Motor neuron (in vitro differentiated cells): ENCODE results near the gene NFIB. TPM values are rescaled to one million over a fixed set of nuclear protein-coding genes. Genes with fewer than 3 reads are reported as not detected.

Experiments used
- ATAC-seq, 8 experiments: fragments of 200-7000 bp; cut with Tn5 transposase; replicated peaks in 6 of 8; 2 replicates each; pipeline ENCODE4 v1.8.0; 2021; ENCODE audit warnings: mild to moderate bottlenecking in 8 of 8, moderate library complexity in 8 of 8
- H3K27ac ChIP-seq, 2 donors: fragments of 250-450 bp; sonication (Bioruptor Pico); 2 replicates each; pipeline ENCODE4 v1.9.0; 2021; ENCODE audit warnings: antibody characterized with exemption in 2 of 2, mild to moderate bottlenecking in 2 of 2, moderate library complexity in 1 of 2
- H3K4me1 ChIP-seq, 2 donors: fragments of 250-450 bp; sonication (Bioruptor Pico); replicated peaks in 1 of 2; 2 replicates each; pipeline ENCODE4 v1.6.1; 2021; ENCODE audit warnings: antibody characterized with exemption in 2 of 2, mild to moderate bottlenecking in 2 of 2, moderate library complexity in 1 of 2
- H3K4me3 ChIP-seq, 5 donors: fragments of 250-450 bp; sonication (Bioruptor Pico); 2 replicates each; pipeline ENCODE4 v1.9.0; 2021; ENCODE audit warnings: antibody characterized with exemption in 5 of 5, mild to moderate bottlenecking in 5 of 5, moderate library complexity in 4 of 5
- WGBS, 10 experiments: fragments of 450-650 bp; shearing (Covaris generic); methylation state at CpG; one replicate each; pipeline ENCODE4 v1.0.0; 2022; 5-methylcytosine and 5-hydroxymethylcytosine counted together
- in situ Hi-C, 9 experiments: fragments of 400-800 bp; cut with MboI; loops; one replicate each; pipeline ENCODE4 v1.15.0; 2021; ENCODE audit warnings: low sequenced_read_pairs in 9 of 9, low pct_unique_long_range_greater_than_20kb in 2 of 9; ENCODE audit not compliant: unreplicated experiment in 9 of 9
- total RNA-seq, 8 experiments: library from RNA; unstranded; fragments of 300-600 nt; gene quantifications; 2 replicates each; pipeline versions ENCODE4 v1.2.3 to v1.2.4, GENCODE V29; 2022

The NFIB gene
- total RNA-seq, 8 experiments from 2014 or later: 0.67 to 112 (median 13.0) TPM

- ATAC-seq: no peak
- no peak overlapping the region for H3K4me3 ChIP-seq
- H3K4me1 ChIP-seq: no peaks in the 10 kb centered on the region
- no peak overlapping the region for H3K27ac ChIP-seq
- in situ Hi-C loops: no loop called here
Observed at GRCh38 chr9:14107495-14107894, 206.4 kb downstream of the NFIB start.

- 48 to 100% (median 72%) methylated on average over 1 to 2 of the region's 2 CpGs; no CpG with 5 or more reads in 1 of the 10 experiments for WGBS, 10 experiments
- in situ Hi-C loops: no loop called here
Observed at GRCh38 chr9:14106699-14107098, 207.2 kb downstream of the NFIB start.

DNA sequence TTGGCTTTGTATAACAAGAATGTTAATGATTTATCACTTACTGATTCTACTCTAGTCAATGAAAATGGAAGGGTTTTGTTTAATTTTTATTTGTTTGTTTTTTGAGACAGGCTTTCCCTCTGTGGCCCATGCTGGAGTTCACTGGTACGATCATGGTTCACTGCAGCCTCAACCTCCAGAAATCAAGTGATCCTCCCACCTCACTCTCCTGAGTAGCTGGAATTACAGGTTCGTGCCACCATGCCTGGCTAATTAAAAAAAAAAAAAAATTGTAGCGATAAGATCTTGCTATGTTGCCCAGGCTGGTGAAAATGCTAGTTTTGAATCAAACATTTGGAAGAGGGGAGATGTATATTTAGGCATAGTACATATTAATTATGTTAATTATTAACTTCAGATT, 209.4 kb downstream of the NFIB start:
- in situ Hi-C loops: no loop called here
- ATAC-seq: no peak
- Histone ChIP-seq H3K4me1 (no peaks in the 10 kb centered on the region), H3K27ac (no peak overlapping the region), H3K4me3 (no peak overlapping the region)
- 58 to 96% (median 89%) methylated on average over 2 to 3 of the region's 3 CpGs for whole genome bisulfite sequencing, 10 experiments

More at GRCh38 chr9:14106699-14107098, 207.2 kb downstream of the NFIB start:
- peak in 1 of 8 experiments; percentile 27 for ATAC-seq
- H3K4me1 ChIP-seq: no peaks in the 10 kb centered on the region
- H3K27ac ChIP-seq: no peak overlapping the region
- no peak overlapping the region for H3K4me3 ChIP-seq

DNA sequence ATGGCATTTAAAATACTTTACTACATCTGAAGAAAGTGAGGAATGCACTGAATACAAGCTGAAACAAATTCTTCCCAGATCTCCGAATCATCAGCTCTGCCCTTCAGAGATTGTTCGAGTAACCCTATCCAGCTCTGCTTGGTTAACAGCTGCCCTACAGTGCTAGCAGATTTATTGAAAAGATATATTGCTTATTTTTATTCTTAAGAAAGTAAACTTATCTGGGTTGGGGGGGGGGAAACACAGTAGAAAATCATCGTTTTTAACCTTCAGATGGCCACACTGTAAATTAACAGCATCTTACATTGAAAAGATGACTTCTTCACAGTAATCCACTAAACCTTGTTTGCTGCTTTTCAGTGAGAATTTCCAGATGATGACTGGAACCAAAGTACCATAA, 210.8 kb downstream of the NFIB start:
- Histone ChIP-seq H3K27ac (no peak overlapping the region), H3K4me3 (no peak overlapping the region), H3K4me1 (peaks cover 0 to 6% of the 10 kb centered on the region in 2 donors)
- in situ Hi-C loops: no loop called here
- no peak for ATAC-seq
- WGBS, 10 experiments: 32 to 100% (median 63%) methylated on average over 1 to 3 of the region's 3 CpGs; no CpG with 5 or more reads in 2 of the 10 experiments

DNA sequence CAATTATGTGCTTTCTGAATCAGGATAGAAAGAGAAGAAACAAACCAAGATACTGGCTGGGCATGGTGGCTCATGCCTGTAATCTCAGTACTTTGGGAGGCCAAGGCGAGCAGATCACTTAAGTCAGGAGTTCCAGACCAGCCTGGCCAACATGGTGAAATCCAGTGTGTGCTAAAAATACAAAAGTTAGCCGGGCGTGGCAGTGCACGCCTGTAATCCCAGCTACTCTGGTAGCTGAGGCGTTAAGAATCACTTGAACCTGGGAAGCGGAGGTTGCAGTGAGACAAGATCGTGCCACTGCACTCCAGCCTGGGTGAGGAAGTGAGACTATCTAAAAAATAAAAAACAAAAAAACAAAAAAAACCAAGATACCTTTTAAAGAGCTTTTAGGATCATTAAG, 214.2 kb downstream of the NFIB start:
- WGBS, 10 experiments: 66 to 100% (median 96%) methylated on average over 2 to 7 of the region's 7 CpGs; no CpG with 5 or more reads in 1 of the 10 experiments
- no peak overlapping the region for H3K27ac ChIP-seq
- no peak for ATAC-seq
- in situ Hi-C loops: no loop called here
- no peak overlapping the region for H3K4me3 ChIP-seq
- H3K4me1 ChIP-seq: peaks cover 8 to 28% of the 10 kb centered on the region in 2 donors

GRCh38 chr9:14098486-14099180, 215.3 kb downstream of the NFIB start:
- Histone ChIP-seq H3K4me1 (peaks cover 8 to 28% of the 10 kb centered on the region in 2 donors), H3K27ac (no peak overlapping the region), H3K4me3 (no peak overlapping the region)
- 29 to 100% (median 73%) methylated on average over 1 to 3 of the region's 3 CpGs; no CpG with 5 or more reads in 1 of the 10 experiments for WGBS, 10 experiments
- ATAC-seq: peak in 2 of 8 experiments; percentile 48 to 70
- in situ Hi-C loops: no loop called here

DNA sequence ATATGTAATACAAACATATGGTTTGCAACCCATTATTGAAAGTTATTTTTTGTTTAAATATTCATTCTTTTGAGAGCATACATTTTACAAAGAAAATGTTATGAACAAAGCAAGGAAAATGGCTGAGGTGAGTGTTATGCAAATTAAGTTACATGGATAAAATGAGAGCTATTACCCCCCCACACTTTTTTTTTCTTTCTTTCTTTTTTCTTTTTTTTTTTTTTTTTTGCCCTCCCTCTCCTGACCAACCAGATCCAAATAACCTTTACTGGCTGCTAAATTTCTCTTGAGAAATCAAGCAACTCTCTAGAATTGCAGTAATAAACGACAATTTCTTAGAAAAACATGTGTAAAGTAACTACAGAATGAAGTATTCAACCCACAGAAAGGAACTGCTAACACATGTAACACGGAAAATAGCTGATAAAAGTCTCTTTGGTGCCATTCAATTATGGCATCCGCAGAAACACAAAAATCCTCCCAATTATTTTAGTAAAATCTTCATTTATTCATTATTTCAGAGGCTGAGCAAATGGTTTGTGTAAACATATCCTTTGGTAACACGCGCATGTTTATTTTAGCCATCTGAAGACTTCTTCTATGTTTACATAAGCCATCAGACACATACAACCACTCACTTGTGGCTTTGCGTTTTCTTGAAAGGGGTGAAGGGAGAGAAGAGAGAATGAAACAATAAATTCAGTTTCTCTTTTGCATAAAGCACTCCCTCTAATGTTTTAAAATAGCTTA, 216.1 kb downstream of the NFIB start:
- 35 to 100% (median 79%) methylated on average over 3 to 6 of the region's 6 CpGs for WGBS, 10 experiments
- ATAC-seq: peak in 2 of 8 experiments; percentile 17 to 34
- in situ Hi-C loops: no loop called here

DNA sequence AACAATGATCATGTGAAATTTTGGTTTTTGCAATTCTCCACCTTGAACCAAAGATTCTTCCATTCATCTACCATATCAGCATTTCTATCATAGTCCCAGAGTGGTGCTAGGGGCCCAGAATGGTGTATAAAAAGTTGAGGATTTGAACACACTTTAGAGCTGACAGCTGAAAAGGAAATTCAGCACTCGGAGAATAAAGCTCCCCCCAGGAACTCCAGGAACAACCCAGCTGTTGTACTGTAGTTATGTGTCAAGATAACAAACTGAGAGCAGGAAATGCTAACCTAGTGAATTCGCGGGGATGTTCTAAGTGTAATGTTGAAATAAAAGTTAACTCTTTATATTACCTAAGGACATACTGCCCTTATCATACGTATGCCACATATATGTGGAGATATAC, 216.7 kb downstream of the NFIB start:
- Histone ChIP-seq H3K4me3 (no peak overlapping the region), H3K27ac (no peak overlapping the region), H3K4me1 (peaks cover 8 to 28% of the 10 kb centered on the region in 2 donors)
- WGBS, 10 experiments: 5 to 60% (median 48%) methylated on average over 1 to 4 of the region's 4 CpGs; no CpG with 5 or more reads in 3 of the 10 experiments
- no peak for ATAC-seq
- in situ Hi-C loops: no loop called here

More for the DNA sequence above, 216.1 kb downstream of the NFIB start:
- H3K27ac ChIP-seq: no peak overlapping the region
- no peak overlapping the region for H3K4me3 ChIP-seq
- H3K4me1 ChIP-seq: peaks cover 8 to 28% of the 10 kb centered on the region in 2 donors

- peak overlapping the region in 1 of 5 donors; percentile 1 for H3K4me3 ChIP-seq
- H3K4me1 ChIP-seq: peaks cover 8 to 28% of the 10 kb centered on the region in 2 donors
- no peak overlapping the region for H3K27ac ChIP-seq
- in situ Hi-C loops: no loop called here
- WGBS, 10 experiments: 4 to 69% (median 14%) methylated on average over 3 to 14 of the region's 15 CpGs; no CpG with 5 or more reads in 1 of the 10 experiments
- ATAC-seq: peak in 6 of 8 experiments; percentile 18 to 85 (median 34)
Observed at GRCh38 chr9:14096258-14096922, 217.6 kb downstream of the NFIB start.

- in situ Hi-C loops: no loop called here
- Histone ChIP-seq H3K4me3 (no peak overlapping the region), H3K4me1 (peaks cover 8 to 28% of the 10 kb centered on the region in 2 donors), H3K27ac (no peak overlapping the region)
- ATAC-seq: no peak
Observed at GRCh38 chr9:14095277-14095676, 218.7 kb downstream of the NFIB start.

- Histone ChIP-seq H3K27ac (no peak overlapping the region), H3K4me1 (peaks cover 8 to 28% of the 10 kb centered on the region in 2 donors), H3K4me3 (no peak overlapping the region)
- in situ Hi-C loops: no loop called here
- ATAC-seq: no peak
- WGBS, 10 experiments: 60 to 96% (median 82%) methylated on average over 2 to 5 of the region's 5 CpGs; no CpG with 5 or more reads in 2 of the 10 experiments
Observed at GRCh38 chr9:14094491-14094890, 219.4 kb downstream of the NFIB start.

GRCh38 chr9:14092344-14092743, 221.6 kb downstream of the NFIB start:
- in situ Hi-C loops: no loop called here
- H3K27ac ChIP-seq: no peak overlapping the region
- ATAC-seq: no peak

More at GRCh38 chr9:14092344-14092743, 221.6 kb downstream of the NFIB start:
- H3K4me1 ChIP-seq: peaks cover 8 to 20% of the 10 kb centered on the region in 2 donors
- H3K4me3 ChIP-seq: no peak overlapping the region
- WGBS, 10 experiments: 43 to 100% (median 80%) methylated on average over 1 of the region's 1 CpG; no CpG with 5 or more reads in 5 of the 10 experiments
